Adrenal gland (tissue), 5 donors: Measurements from ENCODE around the gene GMPPA.

Source experiments
- POLR2A ChIP-seq, 2 donors: fragments of 450-650 bp; IDR thresholded peaks; one replicate each; pipeline ENCODE4 v1.6.1; 2017; ENCODE audit warnings: antibody characterized with exemption in 2 of 2, mild to moderate bottlenecking in 2 of 2, moderate library complexity in 1 of 2
- TF ChIP-seq, protein P1 (sequence below), 6 experiments: fragments of 450-650 bp in 4 of 6; fragments of 200-600 bp in 2 of 6; sonication (generic) in 1 of 6; IDR thresholded peaks; 1 replicate in 5 of 6; 2 replicates in 1 of 6; pipeline versions ENCODE4 v1.5.1 to v1.8.0; 2016 to 2021; ENCODE audit warnings: antibody characterized with exemption in 6 of 6, mild to moderate bottlenecking in 2 of 6, moderate library complexity in 1 of 6
- donor health status: DM: no; HTN: no; CAD: no.

GRCh38 chr2:219506153-219506801, 7.6 kb downstream of the GMPPA start:
- no peak for TF ChIP-seq POLR2A (IDR thresholded peaks at IDR 0.05)
- TF ChIP-seq, protein P1, sequence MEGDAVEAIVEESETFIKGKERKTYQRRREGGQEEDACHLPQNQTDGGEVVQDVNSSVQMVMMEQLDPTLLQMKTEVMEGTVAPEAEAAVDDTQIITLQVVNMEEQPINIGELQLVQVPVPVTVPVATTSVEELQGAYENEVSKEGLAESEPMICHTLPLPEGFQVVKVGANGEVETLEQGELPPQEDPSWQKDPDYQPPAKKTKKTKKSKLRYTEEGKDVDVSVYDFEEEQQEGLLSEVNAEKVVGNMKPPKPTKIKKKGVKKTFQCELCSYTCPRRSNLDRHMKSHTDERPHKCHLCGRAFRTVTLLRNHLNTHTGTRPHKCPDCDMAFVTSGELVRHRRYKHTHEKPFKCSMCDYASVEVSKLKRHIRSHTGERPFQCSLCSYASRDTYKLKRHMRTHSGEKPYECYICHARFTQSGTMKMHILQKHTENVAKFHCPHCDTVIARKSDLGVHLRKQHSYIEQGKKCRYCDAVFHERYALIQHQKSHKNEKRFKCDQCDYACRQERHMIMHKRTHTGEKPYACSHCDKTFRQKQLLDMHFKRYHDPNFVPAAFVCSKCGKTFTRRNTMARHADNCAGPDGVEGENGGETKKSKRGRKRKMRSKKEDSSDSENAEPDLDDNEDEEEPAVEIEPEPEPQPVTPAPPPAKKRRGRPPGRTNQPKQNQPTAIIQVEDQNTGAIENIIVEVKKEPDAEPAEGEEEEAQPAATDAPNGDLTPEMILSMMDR (IDR thresholded peaks at IDR 0.05) = no peak
